G401 (cell line): Measurements from ENCODE around the gene CCNF. TPM values are rescaled to one million over a fixed set of nuclear protein-coding genes. Genes with fewer than 3 reads are reported as not detected.
"Not testable (repeated sequence)": the region's sequence is repeated elsewhere in the genome, so short reads cannot be mapped to it uniquely, and the experiment has no call there.

Source experiments
- DNase-seq: peaks from one replicate; pipeline ENCODE4 v3.0.0-alpha.2; 2015; ENCODE audit warnings: low spot score
- in situ Hi-C: cut with HindIII; loops from 2 replicates; pipeline ENCODE4 v1.10.0; 2016; ENCODE audit warnings: low sequenced_read_pairs, mixed read lengths
- total RNA-seq: library from RNA; depleted of rRNA; stranded (reverse); fragments of >200 nt; shearing (Covaris generic); gene quantifications from 2 replicates; pipeline ENCODE4 v1.2.3, GENCODE V29; 2014

Gene CCNF
- total RNA-seq, 1 experiment from 2014 or later = 62.1 TPM

DNA sequence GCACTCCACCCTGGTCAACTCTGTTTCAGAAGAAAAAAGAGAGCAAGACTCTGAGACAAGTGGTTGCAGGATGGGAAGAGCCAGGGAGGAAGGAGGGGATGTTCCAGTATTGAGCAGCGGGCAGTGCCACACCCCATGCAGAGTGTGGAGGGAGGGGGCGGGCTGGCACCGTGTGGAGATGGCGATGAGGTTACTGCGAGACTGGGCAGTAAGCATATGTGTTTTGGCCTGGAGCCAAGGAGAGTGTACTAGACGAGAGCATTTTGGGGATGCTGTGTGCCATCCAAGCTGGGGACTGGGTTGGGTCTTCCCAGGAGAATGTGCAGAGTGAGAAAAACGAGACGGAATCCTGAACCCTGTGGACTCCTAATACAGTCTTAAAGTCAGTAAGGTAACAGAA, 49.0 kb downstream of the CCNF start:
- DNase-seq = no peak
- in situ Hi-C loops = no loop called here

DNA sequence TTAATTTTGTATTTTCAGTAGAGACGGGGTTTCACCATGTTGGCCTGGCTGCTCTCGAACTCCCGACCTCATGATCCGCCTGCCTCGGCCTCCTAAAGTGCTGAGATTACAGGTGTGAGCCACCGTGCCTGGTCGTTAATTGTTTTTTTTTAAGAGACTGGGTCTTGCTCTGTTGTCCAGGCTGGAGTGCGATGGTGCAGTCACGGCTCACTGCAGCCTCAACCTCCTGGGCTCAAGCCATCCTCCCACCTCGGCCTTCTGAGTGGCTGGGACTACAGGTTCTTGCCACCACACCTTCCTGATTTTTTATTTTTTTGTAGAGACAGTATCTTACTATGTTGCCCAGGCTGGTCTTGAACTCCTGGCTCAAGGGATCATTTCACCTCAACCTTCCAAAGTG, 50.7 kb downstream of the CCNF start:
- DNase-seq, in situ Hi-C loops: not testable (repeated sequence)

DNA sequence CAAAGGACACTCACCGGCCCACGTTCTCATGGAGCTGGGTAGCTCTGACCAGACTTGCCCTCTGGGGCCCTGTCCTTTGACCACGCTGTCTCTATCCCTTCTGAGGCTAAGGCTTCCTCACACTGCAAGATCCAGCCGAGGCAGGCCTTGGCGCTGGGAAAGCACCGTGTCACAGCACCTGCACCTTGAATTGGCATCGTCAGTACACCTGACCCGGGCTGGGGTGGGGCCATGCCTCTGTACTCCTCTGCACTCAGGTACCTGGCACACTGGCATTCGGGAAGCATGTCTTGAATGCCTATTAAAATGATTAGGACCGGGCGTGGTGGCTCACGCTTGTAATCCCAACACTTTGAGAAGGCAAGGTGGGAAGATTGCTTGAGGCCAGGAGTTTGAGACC, 51.7 kb downstream of the CCNF start:
- in situ Hi-C loops = no loop called here
- no peak for DNase-seq

DNA sequence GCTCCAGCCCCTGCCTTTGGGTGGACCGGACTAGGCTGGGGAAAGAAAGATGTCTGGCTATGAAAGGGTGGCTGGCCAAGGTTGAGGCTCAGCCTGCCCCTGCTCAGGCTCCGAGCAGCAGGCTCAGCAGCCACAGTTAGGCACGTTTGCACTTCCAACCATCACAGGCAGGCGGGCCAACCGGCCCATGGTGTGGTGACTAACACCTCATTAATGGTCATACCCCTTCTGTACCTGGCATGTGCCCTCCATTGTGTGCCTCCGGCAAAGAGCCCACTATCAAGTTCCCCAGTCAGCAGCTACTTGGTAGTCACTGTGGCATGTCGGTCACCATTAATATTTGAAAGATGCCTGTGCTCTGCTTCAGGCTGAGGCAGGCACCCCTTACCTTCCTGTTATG, 52.4 kb downstream of the CCNF start:
- in situ Hi-C loops = no loop called here

DNA sequence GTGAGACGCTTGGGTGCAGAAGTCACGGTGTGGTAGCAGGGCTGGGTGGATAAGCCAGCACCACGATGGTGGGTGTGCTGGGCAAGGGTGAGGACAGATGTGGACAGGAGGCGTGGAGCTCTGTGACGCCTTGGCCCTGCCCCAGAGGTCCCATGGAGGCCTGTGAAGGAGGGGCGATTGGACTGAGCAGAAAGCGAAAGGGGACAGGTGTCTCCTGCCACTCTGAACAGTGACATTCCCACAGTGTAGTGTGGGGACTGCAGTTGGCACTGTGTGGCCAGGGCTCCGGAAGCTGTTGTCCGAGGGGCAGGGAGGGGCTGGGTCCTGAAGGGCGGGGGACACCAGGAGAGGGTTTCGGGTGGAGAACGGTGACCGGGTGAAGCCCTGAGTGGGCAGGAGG, 53.0 kb downstream of the CCNF start:
- in situ Hi-C loops = no loop called here
- no peak for DNase-seq

More for the DNA sequence above, 52.4 kb downstream of the CCNF start:
- no peak for DNase-seq

DNA sequence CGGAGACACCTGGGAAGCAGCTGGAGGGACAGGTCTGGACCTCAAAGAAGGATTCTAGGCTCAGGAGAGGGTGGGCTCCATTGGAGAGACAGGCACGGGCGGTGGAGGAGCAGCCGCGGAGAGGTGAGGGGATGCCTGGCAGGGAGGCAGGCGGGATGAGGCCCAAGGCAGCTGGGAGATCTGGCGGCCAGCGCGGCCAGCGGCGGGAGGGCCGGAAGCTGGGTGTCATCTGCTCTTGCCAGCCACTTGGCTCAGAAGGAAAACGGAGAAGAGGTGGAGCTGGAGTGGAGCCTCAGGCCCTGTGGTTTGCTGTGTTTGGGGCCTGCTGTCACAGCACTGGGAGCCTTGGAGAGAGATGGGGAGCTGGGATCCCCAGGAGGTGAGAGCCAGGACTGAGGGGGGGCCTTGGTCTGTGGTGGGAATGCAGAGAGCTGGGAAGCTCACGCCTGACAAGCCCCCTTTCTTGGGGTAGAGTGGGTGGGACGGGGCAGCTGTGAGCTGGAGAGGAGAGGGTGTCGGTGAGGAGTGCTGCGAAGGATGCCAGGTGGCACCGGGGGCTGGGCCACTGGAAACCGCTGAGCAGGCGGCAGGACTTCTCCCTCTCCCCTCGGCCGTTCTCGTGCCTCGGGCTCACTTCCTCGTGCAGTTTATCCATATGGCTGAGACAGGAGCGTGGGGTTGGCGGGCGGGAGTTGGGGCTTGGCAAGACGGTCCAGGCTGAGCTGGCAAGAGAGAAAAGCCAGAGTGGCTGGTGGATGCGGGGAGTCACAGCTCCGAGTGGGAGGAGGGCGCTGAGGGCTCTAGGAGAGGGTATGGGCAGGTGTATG, 53.7 kb downstream of the CCNF start:
- in situ Hi-C loops = no loop called here
- DNase-seq = peak; percentile 89

DNA sequence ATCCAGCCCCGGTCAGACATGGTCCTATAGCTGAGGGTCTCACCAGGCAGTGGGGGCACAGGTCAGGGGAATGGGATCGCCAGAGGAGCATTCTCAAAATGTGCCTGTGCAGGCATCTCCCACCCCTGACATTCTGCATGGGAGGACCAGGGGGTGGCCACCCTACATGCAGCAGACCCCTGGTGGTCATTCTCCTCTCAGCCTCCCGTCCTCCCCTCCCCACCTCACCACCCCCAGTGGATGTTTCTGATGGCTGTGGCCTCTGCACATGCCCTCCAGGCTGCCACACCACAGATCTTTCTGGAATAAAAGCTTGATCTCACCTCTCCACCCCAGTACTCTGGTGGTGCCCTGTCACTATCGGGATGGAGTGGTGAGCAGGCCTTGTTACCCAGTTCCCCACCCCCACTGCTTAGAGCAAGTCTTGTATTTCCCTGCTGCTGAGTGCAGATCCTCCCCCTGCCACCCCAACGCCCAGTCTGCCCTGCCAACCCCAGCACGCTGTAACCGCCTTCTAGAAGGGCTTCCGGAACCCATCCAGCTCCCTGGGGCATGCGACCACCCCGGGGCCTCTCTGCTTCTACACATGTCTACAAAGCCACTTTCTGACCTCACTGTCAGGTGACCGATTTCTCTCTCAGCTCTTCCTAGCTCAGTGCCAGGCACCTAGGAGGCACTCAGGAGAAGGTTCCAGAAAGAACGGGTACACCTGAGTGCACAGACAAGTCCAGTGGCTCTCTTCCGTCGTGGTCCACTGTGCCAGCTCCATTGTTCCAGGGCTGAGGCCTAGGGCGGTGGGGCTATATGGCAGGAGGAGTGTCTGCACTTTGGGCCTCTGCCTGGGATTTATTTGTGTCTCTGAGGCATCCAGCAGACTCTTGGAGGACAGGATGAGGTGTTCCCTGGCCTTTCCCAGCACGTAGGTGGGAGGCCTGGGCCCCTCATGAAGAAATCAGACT, 55.0 kb downstream of the CCNF start:
- in situ Hi-C loops = no loop called here

DNA sequence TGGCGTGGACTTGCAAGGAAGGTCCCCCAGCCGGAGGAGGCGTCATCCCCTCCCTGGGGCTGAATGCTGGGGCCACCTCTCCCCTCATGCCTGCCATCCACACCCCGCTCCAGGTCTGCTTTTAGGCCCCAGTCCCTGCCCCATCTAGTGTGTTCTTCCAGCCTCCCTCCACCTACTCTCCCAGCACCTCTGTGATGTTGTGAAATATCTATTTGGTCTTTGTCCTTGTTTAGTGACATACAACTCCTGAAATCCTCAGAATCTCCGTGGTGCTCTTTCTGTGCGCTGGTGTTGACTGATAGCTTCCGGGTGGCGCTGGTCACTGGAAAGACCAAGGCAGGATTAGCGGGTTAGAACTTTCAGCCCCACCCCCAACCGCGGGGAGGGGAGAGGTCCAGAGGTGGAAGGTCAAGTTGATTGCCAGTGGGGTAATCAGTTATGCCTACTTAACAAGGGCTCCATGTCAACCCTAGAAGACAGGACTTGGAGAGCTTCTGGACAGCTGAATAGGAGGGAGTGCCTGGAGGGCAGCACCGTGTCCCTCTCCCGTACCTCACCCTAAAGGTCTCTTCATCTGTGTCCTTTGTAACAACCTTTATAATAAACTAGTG, 55.8 kb downstream of the CCNF start:
- in situ Hi-C loops = no loop called here
- no peak for DNase-seq

More for the DNA sequence above, 55.0 kb downstream of the CCNF start:
- DNase-seq = no peak

DNA sequence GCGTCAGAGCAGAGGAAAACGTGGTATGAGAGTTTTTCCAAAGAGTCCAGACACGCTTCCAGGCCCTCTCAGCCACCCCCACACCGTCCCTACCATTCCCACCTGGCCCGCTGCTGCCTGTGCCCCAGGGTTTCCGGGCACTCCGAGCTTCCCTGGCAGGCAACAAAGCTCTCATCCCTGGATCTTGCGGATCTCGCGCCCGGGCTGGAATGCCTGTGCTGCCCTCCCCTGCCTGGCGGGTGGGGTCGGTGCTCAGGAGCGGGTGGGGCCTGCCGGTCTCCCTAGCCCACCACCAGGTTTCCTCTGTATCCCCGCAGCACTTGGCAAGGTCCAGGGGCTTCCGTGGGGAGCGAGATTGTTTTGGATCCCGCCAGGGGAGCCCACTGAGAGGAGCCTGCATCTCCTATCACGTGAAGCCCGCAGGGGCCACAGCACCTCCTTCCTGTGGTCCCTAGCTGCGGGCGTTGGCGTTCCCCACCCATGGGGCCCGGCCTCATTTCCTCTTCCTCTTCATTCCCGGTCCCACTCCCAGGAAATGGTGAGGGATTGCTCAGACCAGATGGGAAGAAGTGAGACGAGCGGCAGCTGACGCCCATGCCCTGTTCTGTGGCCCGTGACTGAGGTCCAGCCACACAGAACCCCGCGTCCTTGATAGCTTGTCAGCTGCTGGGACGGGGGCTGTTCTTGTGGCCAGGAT, 56.7 kb downstream of the CCNF start:
- peak; percentile 55 for DNase-seq

DNA sequence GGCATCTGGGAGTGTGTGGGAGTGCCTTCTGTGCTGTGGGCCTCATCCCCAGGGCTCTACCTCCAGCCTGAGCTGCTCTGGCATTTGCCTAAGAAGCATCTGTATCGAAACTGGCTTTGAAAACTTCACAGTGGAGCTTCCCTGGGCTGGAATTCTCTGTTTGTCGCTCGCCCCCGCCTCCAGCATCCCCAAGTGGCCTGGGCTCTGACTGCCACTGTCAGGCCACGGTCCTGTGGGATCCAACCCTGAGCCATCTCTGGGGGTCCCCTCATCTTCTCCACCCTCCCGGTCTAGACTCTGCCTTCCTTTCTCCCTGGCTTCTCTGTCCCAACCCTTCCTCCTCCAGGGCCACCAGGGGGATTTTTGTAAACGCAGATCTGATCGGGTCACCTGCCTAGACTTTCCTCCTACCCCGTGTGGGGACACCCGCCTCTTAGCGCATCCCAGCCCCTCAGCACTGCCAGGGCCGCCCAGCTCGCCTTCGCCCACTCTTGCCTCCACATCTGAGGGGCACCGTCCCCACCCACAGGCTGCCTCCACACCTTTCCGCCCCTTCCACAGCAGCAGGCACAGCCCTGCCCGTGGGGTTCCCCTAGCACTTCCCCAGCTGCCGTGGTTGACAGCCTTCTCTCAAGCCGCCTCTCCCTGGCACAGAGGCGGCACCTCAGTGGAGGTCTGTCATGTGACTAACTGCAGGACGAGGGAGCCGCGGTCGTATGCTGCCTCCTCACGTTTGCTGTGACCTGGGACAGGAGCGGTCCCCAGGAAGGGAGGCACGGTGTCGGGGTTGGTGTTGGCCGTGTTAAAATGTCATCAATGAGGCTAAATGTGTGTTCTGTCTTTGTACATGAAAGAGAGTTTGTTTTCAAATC, 57.6 kb downstream of the CCNF start:
- peak; percentile 80 for DNase-seq
- in situ Hi-C loops = no loop called here

More for the DNA sequence above, 56.7 kb downstream of the CCNF start:
- in situ Hi-C loops = no loop called here

DNA sequence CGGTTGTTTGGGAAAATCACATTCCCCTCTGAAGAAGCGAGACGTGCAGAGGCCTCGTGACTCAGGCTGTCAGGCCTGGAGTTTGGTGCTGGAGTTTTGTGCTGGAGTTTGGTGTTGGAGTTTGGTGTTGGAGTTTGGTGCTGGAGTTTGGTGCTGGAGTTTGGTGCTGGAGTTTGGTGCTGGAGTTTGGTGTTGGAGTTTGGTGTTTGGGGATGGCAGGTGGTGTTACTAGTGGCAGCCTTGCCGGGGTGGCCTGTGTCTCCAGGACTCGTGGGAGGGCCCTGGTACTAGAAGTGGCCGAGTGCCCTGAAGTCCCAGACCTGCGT, 58.2 kb downstream of the CCNF start:
- in situ Hi-C loops = no loop called here
- no peak for DNase-seq

DNA sequence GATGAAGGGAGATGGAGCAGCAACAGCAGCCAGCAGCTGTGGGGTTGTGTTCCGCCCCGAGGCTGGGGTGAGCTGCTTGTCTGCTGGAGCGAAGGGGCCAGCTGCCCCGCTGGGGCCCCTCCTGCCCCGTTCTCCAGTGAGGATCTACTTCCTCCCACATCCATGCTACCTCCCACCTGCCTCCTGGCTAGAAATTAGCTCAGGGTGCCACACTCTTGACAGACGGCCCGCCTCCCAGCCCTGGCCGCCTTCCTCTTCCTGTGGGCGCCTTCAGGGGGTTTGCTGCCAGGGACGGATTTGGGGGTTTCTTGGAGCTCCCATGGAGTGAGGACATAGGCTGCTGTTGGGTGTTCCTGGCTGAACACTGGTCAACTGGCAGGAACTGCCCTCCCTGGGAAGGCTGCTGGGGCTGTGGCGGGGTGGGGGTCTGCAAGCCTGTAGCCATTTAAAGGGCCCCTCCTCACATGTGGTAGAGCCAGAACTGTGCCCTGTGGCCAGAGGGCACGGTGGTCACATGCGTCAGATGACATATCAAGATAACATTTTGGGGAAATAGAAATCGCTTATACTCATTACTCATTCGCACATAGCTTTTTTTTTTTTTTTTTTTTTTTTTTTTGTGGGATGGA, 58.8 kb downstream of the CCNF start:
- in situ Hi-C loops = no loop called here

DNA sequence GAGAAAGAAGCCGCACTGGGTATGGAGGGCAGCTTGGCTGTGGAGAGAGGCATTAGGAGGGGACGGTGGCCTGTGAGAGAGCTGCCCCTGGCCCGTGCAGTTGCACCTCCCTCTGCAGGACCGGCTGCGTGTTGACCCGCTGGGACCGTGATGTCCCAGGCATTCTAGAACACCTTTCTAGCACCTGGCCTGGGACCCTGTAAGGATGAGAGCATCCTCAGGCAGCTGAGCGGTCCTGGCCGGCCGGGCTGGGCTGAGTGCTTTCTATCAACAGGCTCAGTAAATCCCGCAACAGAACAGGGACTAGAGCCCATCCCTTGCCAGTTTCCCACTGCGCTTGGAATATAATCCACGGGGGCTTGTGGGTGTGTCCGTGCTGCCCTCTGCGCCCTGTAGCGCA, 60.3 kb downstream of the CCNF start:
- in situ Hi-C loops = no loop called here
- DNase-seq = no peak

More for the DNA sequence above, 58.8 kb downstream of the CCNF start:
- no peak for DNase-seq

DNA sequence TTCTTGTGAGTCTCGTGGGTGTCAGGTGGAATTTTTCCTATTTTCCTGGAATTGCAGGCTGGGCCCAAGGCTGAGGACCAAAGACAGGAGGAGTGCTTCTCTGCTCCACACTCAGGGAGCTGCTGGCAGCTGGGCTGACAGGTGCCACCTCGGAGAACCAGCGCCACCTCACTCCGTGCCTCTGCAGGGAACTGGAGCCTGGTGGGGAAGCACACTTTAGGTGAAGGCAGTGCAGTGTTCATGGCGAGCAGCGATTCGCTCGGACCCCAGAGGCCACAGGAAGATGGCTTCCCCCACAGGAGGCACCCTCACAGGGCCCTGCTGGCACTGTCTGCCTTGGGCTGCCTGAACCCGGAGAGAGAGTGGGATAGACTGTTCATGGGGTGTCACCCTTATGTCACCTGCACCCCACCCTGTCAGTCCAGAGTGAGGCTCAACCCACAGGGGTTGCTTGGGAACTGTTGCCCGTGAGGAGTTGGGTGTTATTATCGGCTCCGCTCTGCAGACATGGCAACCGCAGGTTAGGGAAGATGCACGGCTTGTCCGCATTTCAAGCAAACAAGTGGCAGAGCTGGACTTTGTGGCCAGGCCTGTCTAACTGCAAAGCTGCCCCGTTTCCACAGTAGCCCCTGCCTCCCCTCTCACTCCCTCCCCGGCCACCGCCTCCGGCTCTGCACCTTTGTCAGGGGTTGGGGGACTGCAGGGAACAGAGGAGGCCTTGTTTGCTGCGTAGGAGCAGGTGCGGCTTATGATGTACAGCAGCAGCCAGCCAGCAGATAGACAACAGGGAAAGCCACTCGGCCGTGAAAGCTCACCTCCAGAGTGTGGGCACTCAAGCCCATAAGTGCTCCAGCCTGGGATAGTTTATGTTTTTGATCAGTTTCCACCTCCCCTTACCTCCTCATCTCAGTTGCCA, 61.2 kb downstream of the CCNF start:
- in situ Hi-C loops = no loop called here
- DNase-seq = peak; percentile 73

DNA sequence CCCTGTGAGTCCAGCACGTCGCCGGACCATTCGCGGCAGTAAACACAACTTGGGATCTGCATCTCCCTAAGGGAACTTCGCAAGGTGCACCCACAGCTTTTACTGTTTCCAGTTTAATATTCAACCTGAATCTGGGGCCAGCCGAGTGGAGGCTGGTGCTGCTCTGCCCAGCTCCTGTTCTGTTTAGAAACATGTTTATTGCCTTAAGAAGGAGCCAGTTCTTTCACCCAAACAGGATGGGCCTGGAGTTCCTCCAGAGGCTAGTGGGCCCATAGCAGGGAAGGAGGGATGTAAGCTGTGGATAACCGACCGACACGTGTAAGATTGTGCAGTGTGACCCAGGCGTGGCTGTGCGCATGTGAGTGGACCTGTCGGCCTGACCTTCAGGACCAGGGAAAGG, 63.0 kb downstream of the CCNF start:
- no peak for DNase-seq
- in situ Hi-C loops = no loop called here

DNA sequence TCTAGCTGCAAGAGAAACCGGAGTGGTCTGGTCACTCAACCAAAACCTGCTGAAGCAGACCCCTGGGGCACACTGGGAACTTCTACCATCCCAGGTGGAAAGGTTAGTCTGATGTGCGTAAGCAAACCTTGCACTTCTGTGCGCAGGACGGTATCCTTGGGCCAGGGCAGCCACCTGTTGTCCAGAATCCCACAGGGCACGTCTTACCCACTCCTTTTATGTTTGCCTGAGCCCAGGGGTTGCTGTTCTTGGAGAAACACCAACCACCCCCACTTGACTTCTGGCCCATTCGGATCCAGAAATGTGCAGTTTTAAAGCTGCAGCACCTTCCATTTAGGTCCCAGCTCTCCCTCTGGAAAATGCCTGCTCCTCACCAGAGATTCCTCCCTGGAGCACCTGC, 64.4 kb downstream of the CCNF start:
- in situ Hi-C loops = no loop called here

DNA sequence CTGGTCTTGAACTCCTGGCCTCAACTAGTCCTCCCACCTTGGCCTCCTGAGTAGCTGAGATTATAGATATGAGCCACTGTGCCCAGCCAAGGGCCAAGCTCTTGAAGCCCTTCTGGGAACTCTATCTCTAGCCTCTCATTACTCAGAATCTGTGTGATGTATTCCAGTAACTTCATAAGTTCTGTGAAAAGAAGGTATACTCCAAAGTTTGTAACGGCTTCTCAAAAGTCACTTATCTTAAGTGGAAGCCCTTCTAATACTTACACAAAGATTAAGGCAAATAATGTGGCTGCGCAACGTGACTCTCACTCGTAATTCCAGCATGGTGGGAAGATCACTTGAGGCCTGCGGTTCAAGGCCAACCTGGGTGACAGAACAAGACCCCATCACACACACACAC, 65.4 kb downstream of the CCNF start:
- no peak for DNase-seq
- in situ Hi-C loops = no loop called here

More for the DNA sequence above, 64.4 kb downstream of the CCNF start:
- DNase-seq = no peak
